H9 (cell line): ENCODE results near the gene CNTN2. TPM values are rescaled to one million over a fixed set of nuclear protein-coding genes. Genes with fewer than 3 reads are reported as not detected.

Experiments used
- DNase-seq: peaks from one replicate; pipeline ENCODE4 v3.0.0-alpha.2; 2017
- H2AFZ ChIP-seq: one replicate; pipeline ENCODE4 v1.6.1; 2013; ENCODE audit warnings: mild to moderate bottlenecking, low read length, control low read depth, moderate library complexity
- H2AK5ac ChIP-seq: 2 replicates; pipeline ENCODE4 v1.6.1; 2013; ENCODE audit warnings: low read length, control low read depth, mixed read lengths; ENCODE audit not compliant: insufficient read length
- H2BK120ac ChIP-seq: one replicate; pipeline ENCODE4 v1.6.1; 2013; ENCODE audit warnings: low read depth, mild to moderate bottlenecking, low read length, control low read depth, inconsistent platforms; ENCODE audit not compliant: poor library complexity, severe bottlenecking
- H2BK12ac ChIP-seq: 2 replicates; pipeline ENCODE4 v1.6.1; 2013; ENCODE audit warnings: low read length, control low read depth, mixed read lengths, low read depth; ENCODE audit not compliant: insufficient read length
- H2BK15ac ChIP-seq: 2 replicates; pipeline ENCODE4 v1.6.1; 2013; ENCODE audit warnings: low read depth, low read length, control low read depth
- H2BK20ac ChIP-seq: one replicate; pipeline ENCODE4 v1.6.1; 2013; ENCODE audit warnings: low read depth, mild to moderate bottlenecking, low read length, control low read depth, inconsistent platforms; ENCODE audit not compliant: poor library complexity, severe bottlenecking
- H2BK5ac ChIP-seq: 2 replicates; pipeline ENCODE4 v1.6.1; 2013; ENCODE audit warnings: low read length, control low read depth, mixed read lengths; ENCODE audit not compliant: insufficient read length
- H3K14ac ChIP-seq: 2 replicates; pipeline ENCODE4 v1.6.1; 2013; ENCODE audit warnings: low read length, control low read depth; ENCODE audit not compliant: insufficient read depth
- H3K18ac ChIP-seq: 2 replicates; pipeline ENCODE4 v1.6.1; 2013; ENCODE audit warnings: low read depth, mild to moderate bottlenecking, mixed read lengths, low read length, control low read depth; ENCODE audit not compliant: insufficient read length
- H3K23ac ChIP-seq: 2 replicates; pipeline ENCODE4 v1.6.1; 2013; ENCODE audit warnings: low read length, control low read depth, mixed read lengths, low read depth; ENCODE audit not compliant: insufficient read length
- H3K23me2 ChIP-seq: 2 replicates; pipeline ENCODE4 v1.6.1; 2013; ENCODE audit warnings: low read depth, mild to moderate bottlenecking, mixed read lengths, low read length, control low read depth; ENCODE audit not compliant: insufficient read length, poor library complexity, severe bottlenecking
- H3K27ac ChIP-seq: 2 replicates; pipeline ENCODE4 v1.5.1; 2013; ENCODE audit warnings: low read length, control low read depth, mixed read lengths, low read depth; ENCODE audit not compliant: insufficient read length
- H3K27me3 ChIP-seq: 2 replicates; pipeline ENCODE4 v1.6.1; 2013; ENCODE audit warnings: low read length, control low read depth, inconsistent platforms; ENCODE audit not compliant: insufficient read depth
- H3K4ac ChIP-seq: 2 replicates; pipeline ENCODE4 v1.6.1; 2013; ENCODE audit warnings: low read depth, mild to moderate bottlenecking, control low read depth, inconsistent platforms, low read length, moderate library complexity
- H3K4me1 ChIP-seq: 2 replicates; pipeline ENCODE4 v1.6.1; 2013; ENCODE audit warnings: low read length, control low read depth, inconsistent platforms; ENCODE audit not compliant: insufficient read depth
- H3K4me2 ChIP-seq: 2 replicates; pipeline ENCODE4 v1.6.1; 2013; ENCODE audit warnings: low read length, control low read depth, mixed read lengths; ENCODE audit not compliant: insufficient read length, insufficient read depth
- H3K56ac ChIP-seq: 2 replicates; pipeline ENCODE4 v1.6.1; 2013; ENCODE audit warnings: low read depth, mild to moderate bottlenecking, mixed read lengths, low read length, control low read depth; ENCODE audit not compliant: insufficient read length
- H3K79me1 ChIP-seq: 2 replicates; pipeline ENCODE4 v1.6.1; 2013; ENCODE audit warnings: low read depth, mild to moderate bottlenecking, moderate library complexity, low read length, control low read depth, inconsistent platforms; ENCODE audit not compliant: insufficient read depth, poor library complexity, severe bottlenecking
- H3K79me2 ChIP-seq: 2 replicates; pipeline ENCODE4 v1.6.1; 2013; ENCODE audit warnings: low read length, control low read depth, inconsistent platforms; ENCODE audit not compliant: insufficient read depth
- H3K9ac ChIP-seq: 2 replicates; pipeline ENCODE4 v1.6.1; 2013; ENCODE audit warnings: low read length, control low read depth, mixed read lengths; ENCODE audit not compliant: insufficient read length; ENCODE audit errors: extremely low read depth
- H3K9me3 ChIP-seq: one replicate; pipeline ENCODE4 v1.6.1; 2013; ENCODE audit warnings: low read depth, low read length, inconsistent platforms; ENCODE audit not compliant: control insufficient read depth
- H3T11ph ChIP-seq: one replicate; pipeline ENCODE4 v1.6.1; 2013; ENCODE audit warnings: mild to moderate bottlenecking, low read length, control low read depth, inconsistent platforms
- H4K20me1 ChIP-seq: one replicate; pipeline ENCODE4 v1.6.1; 2013; ENCODE audit not compliant: control insufficient read depth, insufficient read length, insufficient read depth
- H4K5ac ChIP-seq: 2 replicates; pipeline ENCODE4 v1.6.1; 2013; ENCODE audit warnings: low read depth, mild to moderate bottlenecking, mixed read lengths, low read length, control low read depth; ENCODE audit not compliant: insufficient read length
- H4K8ac ChIP-seq: replicated peaks from 2 replicates; pipeline ENCODE4 v1.6.1; 2013; ENCODE audit warnings: low read length, control low read depth, mixed read lengths, low read depth; ENCODE audit not compliant: insufficient read length
- H4K91ac ChIP-seq: 2 replicates; pipeline ENCODE4 v1.6.1; 2013; ENCODE audit warnings: low read depth, mild to moderate bottlenecking, moderate library complexity, mixed read lengths, low read length, control low read depth; ENCODE audit not compliant: insufficient read length
- H3K27ac Mint-ChIP-seq, 3 experiments: 2 replicates in 2 of 3; 3 replicates in 1 of 3; pipeline ENCODE4 v1.8.0; 2020 to 2021; ENCODE audit warnings: mixed read lengths in 3 of 3, mild to moderate bottlenecking in 1 of 3, moderate library complexity in 1 of 3
- H3K27me3 Mint-ChIP-seq: 2 replicates; pipeline ENCODE4 v1.8.0; 2021; ENCODE audit warnings: low read depth, mild to moderate bottlenecking, moderate library complexity, mixed read lengths
- H3K36me3 Mint-ChIP-seq, 3 experiments: 2 replicates in 2 of 3; 3 replicates in 1 of 3; pipeline ENCODE4 v1.8.0; 2020 to 2021; ENCODE audit warnings: low read depth in 3 of 3, mixed read lengths in 3 of 3; ENCODE audit not compliant: insufficient read depth in 1 of 3
- H3K4me1 Mint-ChIP-seq, 2 experiments: 2 replicates each; pipeline ENCODE4 v1.8.0; 2020; ENCODE audit warnings: mixed read lengths in 2 of 2
- H3K4me3 Mint-ChIP-seq, 2 experiments: 2 replicates in 1 of 2; 3 replicates in 1 of 2; pipeline ENCODE4 v1.8.0; 2020 to 2021; ENCODE audit warnings: mild to moderate bottlenecking in 2 of 2, mixed read lengths in 2 of 2, moderate library complexity in 1 of 2
- H3K9me3 Mint-ChIP-seq, 2 experiments: 2 replicates in 1 of 2; 3 replicates in 1 of 2; pipeline ENCODE4 v1.8.0; 2020; ENCODE audit warnings: mild to moderate bottlenecking in 2 of 2, mixed read lengths in 2 of 2, moderate library complexity in 1 of 2
- CTCF ChIP-seq: fragments of 200-600 bp; sonication (generic); conservative IDR thresholded peaks from 3 replicates; pipeline ENCODE4 v1.8.0; 2021; ENCODE audit warnings: antibody characterized with exemption, mild to moderate bottlenecking
- WGBS: extraction: QIAGEN DNeasy Blood & Tissue Kit; methylation state at CpG from one replicate; pipeline ENCODE4 v1.1.7; 2013; ENCODE audit warnings: missing lambda C conversion rate, low lambda C conversion rate, mixed read lengths; ENCODE audit not compliant: insufficient read length; ENCODE audit errors: extremely low coverage; 5-methylcytosine and 5-hydroxymethylcytosine counted together
- total RNA-seq: library from RNA; stranded (reverse); gene quantifications from 2 replicates; pipeline ENCODE4 v1.2.1, GENCODE V29; 2021

The CNTN2 gene
- total RNA-seq, 1 experiment from 2014 or later: 0.42 TPM

DNA sequence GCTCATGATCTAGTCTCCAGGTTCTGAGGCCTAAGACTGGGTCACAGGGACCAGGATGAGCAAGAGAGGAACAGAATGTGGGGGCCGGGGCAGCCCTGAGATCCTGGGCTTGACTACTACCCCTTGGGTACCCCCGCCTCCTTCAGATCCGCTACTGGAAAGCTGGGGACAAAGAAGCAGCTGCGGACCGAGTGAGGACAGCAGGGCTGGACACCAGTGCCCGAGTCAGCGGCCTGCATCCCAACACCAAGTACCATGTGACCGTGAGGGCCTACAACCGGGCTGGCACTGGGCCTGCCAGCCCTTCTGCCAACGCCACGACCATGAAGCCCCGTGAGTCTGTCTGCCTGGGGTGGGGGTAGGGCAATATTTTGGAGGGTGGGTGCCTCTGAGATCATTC is 28.8 kb downstream of the CNTN2 start:
- no CpG with 5 or more reads among the region's 12 CpGs for WGBS
- Histone ChIP-seq H2BK20ac (no peak overlapping the region), H4K8ac (no peak overlapping the region), H3K79me2 (no peaks in the 10 kb centered on the region), H3K9ac (no peak overlapping the region), H2BK120ac (no peak overlapping the region), H2AK5ac (no peak overlapping the region), H2BK5ac (no peak overlapping the region), H3K23me2 (peaks cover 2% of the 10 kb centered on the region), H3K27ac (no peak overlapping the region), H3K9me3 (no peaks in the 10 kb centered on the region), H4K91ac (no peak overlapping the region), H2AFZ (no peak overlapping the region), H3K4me1 (no peaks in the 10 kb centered on the region), H3K18ac (no peak overlapping the region), H3K4ac (no peak overlapping the region), H3K27me3 (no peaks in the 10 kb centered on the region), H3K14ac (no peak overlapping the region), H3K4me2 (no peak overlapping the region), H3K56ac (no peak overlapping the region), H4K20me1 (no peaks in the 10 kb centered on the region), H3T11ph (no peak overlapping the region), H2BK15ac (no peak overlapping the region), H3K79me1 (no peaks in the 10 kb centered on the region), H2BK12ac (no peak overlapping the region), H4K5ac (no peak overlapping the region), H3K23ac (no peak overlapping the region)
- no peaks in the 10 kb centered on the region for H3K9me3 Mint-ChIP-seq
- H3K27me3 Mint-ChIP-seq: no peaks in the 10 kb centered on the region; the same call in 1 of the 2 replicates
- no peaks in the 10 kb centered on the region; a peak in 2 of 4 replicates for H3K4me1 Mint-ChIP-seq
- no peak for DNase-seq
- TF ChIP-seq CTCF: no peak
- 0 out of 7 replicates have a peak overlapping the region, but pooled peaks of 1 of the 3 experiments have one; percentile 35 for H3K27ac Mint-ChIP-seq
- no peak overlapping the region for H3K4me3 Mint-ChIP-seq
- H3K36me3 Mint-ChIP-seq: no peaks in the 10 kb centered on the region
